HG03139 (cell line): Measurements from ENCODE around the gene CCDC68.

Source experiments
- ATAC-seq: cut with Tn5 transposase; IDR thresholded peaks from one replicate; pipeline ENCODE4 v1.9.1; 2021; ENCODE audit not compliant: unreplicated experiment

The CCDC68 gene

DNA sequence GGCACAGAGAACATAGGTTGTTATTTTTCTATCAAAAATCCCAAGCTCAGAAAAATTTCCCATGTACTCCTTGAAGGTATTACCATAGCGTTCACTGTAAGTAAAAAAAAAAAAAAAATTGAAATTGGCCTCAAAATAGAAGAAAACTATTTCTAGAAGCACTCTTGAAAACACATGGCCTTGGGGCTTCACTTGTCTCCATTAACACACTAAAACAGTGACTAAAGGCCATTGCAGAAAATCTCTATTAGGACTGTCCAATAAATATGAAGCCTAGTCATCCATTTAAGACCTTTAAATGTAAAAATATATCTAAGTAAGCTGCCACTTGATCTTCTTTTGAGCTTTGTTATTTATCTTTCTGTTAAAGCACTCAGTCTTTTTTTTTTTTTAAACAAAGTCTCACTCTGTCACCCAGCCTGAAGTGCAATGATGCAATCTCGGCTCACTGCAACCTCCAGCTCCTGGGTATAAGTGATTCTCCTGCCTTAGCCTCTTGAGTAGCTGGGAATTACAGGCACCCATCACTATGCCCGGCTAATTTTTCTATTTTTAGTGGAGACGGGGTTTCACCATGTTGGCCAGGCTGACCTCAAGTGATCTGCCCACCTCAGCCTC lies 35.8 kb downstream of the CCDC68 start:
- no peak for ATAC-seq

- no peak for ATAC-seq
Observed at GRCh38 chr18:54919412-54919811, 39.8 kb downstream of the CCDC68 start.

DNA sequence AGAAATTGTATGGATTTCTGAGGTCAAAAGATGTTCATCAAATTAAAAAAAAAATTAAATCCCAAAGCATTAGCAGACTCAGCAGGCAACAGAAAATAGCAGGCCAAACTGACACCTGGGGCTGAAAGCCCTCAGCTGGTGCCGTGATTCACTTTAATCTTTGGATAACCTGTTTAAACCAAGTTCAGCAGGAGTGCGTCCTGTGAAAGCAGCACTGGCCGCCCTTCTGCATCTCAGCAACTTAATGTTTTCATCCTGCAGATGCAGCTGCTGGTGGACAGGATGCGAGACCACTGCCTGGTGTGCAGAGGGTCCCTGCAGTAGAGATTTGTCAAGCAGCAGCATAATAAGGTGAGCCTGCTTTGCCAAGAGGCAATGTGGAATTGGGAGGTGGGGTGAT lies 41.2 kb downstream of the CCDC68 start:
- no peak for ATAC-seq

DNA sequence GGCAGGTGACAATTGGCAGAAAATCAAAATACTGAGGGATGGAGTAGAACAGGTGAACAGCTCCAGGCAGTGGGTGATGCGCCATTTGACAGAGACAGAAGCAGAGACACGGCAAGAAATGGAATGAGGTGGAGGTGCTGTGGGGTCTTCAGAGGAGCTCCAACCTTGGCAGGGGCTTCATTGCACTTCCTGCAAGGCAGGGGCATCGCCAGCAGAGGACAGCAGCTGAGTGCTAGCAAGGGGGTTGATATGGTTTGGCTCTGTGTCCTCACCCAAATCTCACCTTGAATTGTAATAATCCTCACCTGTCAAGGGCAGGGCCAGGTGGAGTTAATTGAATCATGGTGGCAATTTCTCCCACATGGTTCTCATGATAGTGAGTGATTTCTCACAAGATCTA lies 42.8 kb downstream of the CCDC68 start:
- ATAC-seq: no peak

GRCh38 chr18:54914816-54915215 lies 44.4 kb downstream of the CCDC68 start:
- no peak for ATAC-seq

- no peak for ATAC-seq
Observed at GRCh38 chr18:54911551-54911950, 47.7 kb downstream of the CCDC68 start.

- ATAC-seq: no peak
Observed at GRCh38 chr18:54910161-54910919, 48.9 kb downstream of the CCDC68 start.

- no peak for ATAC-seq
Observed at GRCh38 chr18:54909538-54909937, 49.7 kb downstream of the CCDC68 start.

DNA sequence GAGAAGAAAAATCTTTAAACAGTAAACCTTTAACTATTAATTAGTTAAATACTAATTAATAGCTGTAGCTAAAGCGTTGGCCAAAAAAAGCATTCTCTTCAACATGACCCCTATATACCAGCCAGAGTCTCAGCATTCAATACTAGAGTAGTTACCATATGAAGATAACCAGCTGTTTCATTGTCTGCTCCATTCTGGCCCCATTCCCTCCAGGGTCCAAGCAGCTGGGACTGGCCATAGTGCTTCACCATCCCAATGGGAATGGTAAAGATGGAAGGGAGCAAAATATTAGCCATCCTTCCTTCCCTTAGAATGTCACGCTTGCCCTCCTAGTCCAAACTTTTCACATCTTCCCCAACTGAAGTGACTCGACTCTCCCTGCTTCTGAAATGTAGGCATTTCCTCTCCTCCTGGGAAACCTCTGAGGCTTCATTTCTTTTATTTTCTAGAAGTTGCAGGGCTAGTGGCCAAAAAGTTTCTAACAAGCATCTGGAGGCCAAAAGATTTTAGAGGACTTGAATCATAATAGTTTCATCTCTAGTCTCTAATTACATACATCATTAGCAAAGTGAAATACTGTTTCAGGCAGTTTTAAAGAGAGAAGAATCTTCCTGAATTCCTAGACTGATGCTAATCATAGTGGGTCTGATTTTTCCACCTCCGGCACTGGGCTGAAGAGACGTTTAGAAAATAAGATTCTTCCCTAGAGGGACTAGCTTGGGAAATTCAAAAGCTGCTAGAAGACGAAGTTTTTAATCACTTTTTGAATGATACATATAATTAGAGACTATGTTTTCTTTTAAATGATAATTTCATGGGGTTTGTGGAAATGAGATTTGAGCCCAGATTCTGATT lies 52.7 kb downstream of the CCDC68 start:
- no peak for ATAC-seq

GRCh38 chr18:54905629-54906028 lies 53.6 kb downstream of the CCDC68 start:
- no peak for ATAC-seq

DNA sequence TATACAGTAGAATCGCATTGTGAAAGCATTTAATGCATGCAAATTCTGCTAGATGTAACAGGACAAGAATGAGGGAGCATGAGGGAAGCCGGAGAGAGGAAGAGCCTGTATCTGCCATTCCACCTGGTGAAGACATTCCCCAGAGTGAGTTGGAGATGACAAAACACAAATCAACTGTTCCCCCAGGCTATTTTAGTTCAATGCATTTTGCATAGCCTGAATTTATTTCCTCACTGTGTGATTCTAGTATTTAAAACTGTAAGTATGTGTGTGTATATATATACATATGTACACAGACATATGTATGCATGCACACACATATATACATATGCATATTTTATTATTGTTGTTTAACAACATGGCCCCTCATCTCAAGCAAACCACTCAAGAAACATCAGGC lies 54.7 kb downstream of the CCDC68 start:
- no peak for ATAC-seq

DNA sequence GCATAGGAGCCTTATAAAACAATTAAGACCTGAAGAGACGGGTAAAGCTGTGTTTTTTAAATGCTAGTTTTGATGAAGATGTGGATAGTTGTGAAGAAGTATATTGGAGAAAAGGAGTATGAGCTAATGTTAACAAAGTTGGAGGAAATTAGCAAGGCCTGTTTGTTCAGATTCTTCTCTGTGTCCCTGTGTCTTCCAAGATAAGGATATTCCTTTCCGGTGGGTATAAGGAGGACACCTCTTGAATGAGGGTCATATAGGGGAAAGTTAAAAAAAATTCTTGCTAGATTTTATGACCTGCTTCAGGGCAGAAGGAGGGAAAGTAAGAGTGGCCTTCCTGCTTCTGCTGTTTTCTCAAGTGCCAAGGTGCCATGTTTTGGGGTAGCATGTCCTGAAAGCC lies 59.0 kb downstream of the CCDC68 start:
- no peak for ATAC-seq

- ATAC-seq: no peak
Observed at GRCh38 chr18:54899500-54899899, 59.8 kb downstream of the CCDC68 start.

- ATAC-seq: no peak
Observed at GRCh38 chr18:54888933-54889332, 70.3 kb downstream of the CCDC68 start.

GRCh38 chr18:54888378-54888777 lies 70.9 kb downstream of the CCDC68 start:
- no peak for ATAC-seq

DNA sequence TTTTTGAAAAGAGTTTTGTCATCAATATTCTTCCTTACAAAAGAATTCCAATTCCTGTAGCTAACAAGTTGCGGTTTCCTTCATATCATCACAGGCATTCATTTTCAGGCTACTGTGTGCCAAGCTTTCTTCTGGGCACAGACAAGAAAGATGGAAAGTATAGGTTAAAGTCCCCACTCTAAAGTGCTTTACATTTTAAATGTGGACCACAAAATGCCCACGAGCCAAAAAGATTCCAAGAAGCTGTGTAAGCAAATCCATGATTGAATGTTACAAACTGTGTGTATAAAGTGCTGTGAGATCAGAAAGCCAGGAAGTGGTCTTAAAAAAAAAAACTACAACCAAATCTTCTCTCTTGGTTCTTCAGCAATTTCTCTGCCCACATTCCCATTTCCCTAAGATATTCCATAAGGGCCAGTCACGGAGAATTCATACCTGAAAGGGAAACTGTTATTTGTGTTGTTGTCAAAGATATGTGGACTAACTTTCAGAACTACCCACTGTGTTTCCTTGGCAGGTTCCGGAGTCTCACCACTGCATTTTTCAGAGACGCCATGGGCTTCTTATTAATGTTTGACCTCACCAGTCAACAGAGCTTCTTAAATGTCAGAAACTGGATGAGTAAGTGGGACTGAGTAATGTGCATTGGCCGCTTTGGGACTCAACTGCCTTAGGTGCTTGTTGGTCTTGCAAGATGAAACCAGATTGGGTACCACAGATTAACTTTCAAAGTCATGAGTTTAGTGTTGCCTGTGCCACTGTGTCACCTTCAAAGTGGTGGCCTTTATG lies 75.3 kb downstream of the CCDC68 start:
- ATAC-seq: no peak

DNA sequence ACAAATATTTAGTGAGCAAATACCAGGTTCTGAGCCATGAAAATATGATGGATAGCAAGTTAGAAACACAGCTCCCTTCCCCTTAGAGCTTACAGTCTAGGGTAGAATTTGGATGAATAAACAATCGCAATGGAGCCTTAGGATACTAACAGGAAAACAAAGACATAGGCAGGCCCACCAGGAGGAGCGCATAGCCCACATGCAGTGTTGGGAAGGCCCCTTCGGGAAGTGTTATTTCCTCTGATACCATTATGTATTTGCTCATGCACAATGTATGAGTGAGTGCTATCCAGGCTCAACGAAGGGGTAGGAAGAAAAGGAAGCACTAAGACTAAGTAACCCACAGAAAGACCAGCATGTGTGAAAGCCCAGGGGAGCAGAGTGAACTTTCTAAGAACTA lies 76.9 kb downstream of the CCDC68 start:
- no peak for ATAC-seq

DNA sequence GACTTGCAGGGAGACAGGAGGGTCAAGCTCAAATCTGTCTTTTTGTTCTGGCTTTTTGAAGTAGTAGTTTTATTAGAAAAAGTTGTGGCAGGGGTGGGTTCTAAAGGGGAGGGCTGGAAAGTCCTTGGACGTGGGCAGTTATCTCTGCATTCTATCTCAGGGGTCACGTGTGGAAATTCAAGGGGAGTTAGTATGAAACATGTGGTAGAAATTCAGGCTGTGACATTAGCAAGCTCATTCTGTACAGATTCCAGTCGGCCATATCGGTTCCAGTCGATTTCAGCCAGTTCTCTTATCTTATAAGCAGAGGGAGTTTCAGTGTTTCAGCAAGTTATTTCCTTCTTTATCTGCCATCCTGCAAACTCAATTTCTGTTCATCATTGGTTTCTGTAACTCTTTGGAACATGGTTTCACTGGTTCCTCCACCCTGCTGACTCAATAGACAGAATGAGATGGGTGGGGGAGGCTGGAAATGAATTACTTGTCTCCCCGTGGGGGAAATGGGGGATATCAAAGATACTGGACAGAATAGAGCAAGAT lies 78.0 kb downstream of the CCDC68 start:
- no peak for ATAC-seq

DNA sequence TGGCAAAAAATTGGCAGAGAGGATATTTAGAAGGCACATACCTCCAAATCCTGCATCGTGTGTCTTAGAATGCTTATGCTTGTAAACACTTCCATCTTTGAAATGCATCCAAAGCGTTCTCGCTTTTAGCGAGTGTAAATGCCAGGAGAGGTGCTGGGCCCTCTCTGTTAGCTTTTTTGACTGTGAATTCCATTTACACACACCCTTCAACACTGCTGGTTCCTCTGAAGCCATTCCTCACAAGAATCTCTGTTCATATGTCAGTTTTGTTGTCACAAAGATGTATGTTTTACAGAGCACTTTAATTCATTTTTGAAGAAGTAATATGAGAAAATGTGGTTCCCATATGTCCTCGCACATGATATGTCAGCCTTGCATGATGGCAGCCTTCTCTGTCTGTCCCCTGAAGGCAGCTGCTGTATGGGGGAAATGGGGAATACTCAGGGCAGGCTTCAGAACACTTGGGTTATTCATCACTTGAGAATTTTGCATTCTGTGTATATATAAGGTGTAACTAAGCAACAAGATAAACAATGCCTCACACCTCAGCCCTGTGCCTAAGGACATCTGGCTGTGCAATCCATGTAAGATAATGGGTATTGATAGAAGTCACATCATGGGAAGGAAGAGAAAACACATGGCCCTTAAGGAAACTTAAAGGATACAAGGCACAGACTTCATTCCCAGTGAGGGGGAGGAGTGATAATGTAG lies 78.7 kb downstream of the CCDC68 start:
- no peak for ATAC-seq

DNA sequence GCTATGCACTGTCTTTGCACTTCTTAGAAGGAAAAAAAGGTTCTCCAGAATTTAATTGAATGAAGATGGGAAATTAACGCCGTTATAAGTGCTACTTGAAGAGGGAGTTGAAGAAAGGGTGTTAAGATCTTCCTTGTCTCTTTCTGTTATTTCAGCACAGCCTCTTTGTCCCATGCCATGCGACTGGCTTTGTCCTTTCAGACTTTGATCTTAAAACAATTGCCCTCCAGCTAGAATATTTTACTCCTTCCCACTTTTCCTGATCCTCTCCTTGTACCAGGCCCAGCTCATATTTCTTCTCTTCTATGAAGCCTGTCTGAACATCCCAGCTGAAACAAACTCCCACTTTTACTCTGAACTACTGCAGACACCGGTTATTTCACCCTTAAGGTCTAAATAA lies 79.6 kb downstream of the CCDC68 start:
- ATAC-seq: no peak
